Measurements from ENCODE around the gene CMYA5.

DNA sequence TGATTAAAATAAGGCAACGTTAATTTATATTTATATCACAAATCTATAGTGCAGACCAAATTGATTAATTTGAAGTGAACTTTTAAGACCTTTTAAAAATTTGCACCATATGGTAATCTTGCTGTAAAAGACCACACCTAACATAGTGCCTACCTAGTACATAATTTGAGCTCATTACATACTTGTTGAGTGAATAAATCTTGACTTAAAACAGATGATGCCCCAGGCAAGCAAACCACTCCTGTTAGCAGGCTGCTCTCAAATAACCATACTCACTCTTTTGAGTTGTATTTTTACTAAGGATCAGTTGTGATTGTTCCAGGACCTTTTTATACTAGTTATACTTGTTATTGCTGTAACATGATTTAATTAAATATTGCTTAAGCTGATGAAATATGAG is 27.2 kb downstream of the CMYA5 start:
- no peak for TF ChIP-seq CTCF (IDR thresholded peaks at IDR 0.05)
- no peak for TF ChIP-seq POLR2A (IDR thresholded peaks at IDR 0.05)
- TF ChIP-seq EP300 (IDR thresholded peaks at IDR 0.05), result no peak
- no peak for TF ChIP-seq POLR2AphosphoS5 (IDR thresholded peaks at IDR 0.05)
